Activated CD8-positive, alpha-beta memory T cell treated with anti-CD3 and anti-CD28 coated beads for 48 hours (primary cell): ENCODE results near the gene PNKD.

Experiments used
- DNase-seq, 3 experiments: peaks; one replicate each; pipeline ENCODE4 v3.0.0-alpha.2; 2020; ENCODE audit warnings: low read depth in 2 of 3, low spot score in 2 of 3

Gene PNKD

DNA sequence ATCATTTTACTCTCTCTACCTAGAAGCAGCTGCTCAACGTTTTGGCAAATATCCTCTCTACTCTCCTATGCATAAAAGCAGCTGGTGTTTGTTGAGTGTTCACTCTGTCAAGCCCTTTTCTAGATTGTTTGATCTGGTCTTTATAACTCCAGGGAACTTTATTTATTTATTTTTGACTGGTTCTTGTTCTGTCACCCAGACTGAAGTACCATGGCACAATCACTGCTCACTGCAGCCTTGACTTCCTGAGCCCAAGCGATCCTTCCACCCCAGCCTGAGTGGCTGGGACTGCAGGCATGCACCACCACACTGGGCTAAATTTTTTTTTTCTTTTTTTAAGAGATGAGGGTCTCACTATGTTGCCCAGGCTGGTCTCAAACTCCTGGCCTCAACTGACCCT lies 99.0 kb downstream of the PNKD start:
- no peak for DNase-seq

- DNase-seq = no peak
Observed at GRCh38 chr2:218370410-218371063, 100.2 kb downstream of the PNKD start.

DNA sequence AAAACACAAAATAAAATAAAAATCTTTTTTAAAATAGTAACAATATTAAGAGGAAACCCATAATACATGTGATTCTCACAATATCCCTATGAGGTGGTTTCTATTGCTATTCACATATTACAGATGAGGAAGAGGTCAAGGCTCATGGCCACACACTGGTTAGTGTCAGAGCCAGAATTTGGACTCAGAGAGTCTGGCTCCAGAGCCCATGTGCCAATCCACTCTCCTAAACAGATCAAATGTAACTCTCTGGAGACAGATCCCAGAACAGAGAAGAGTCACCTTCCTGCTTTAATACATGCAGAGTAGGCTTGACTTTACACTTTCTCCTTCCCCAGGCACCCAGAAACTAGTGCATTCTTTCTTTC lies 101.6 kb downstream of the PNKD start:
- DNase-seq = no peak

GRCh38 chr2:218374795-218375194 lies 104.5 kb downstream of the PNKD start:
- DNase-seq = no peak

DNA sequence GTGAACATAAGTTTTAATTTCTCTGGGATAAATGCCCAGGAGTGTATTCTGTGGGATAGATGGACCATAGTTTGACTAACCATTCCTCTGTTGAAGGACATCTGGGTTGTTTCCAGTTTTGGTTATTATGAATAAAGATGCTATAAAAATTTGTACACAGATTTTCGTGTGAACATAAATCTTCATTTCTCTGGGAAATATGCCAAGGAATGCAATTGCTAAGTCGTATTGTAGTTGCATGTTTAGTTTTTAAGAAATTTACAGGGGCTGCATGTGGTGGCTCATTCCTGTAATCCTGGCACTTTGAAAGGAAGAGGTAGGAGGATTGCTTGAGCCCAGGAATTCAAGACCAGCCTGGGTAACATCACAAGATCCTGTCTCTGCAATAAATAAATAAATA lies 104.9 kb downstream of the PNKD start:
- DNase-seq = no peak

- no peak for DNase-seq
Observed at GRCh38 chr2:218378053-218378452, 107.7 kb downstream of the PNKD start.

GRCh38 chr2:218381916-218382366 lies 111.6 kb downstream of the PNKD start, which contains the start of gene SLC11A1:
SLC11A1 (plus strand) TSS chr2:218382273; CDS start chr2:218382369, 96 bp downstream.
- no peak for DNase-seq

GRCh38 chr2:218382785-218383184 lies 112.5 kb downstream of the PNKD start:
- no peak for DNase-seq

DNA sequence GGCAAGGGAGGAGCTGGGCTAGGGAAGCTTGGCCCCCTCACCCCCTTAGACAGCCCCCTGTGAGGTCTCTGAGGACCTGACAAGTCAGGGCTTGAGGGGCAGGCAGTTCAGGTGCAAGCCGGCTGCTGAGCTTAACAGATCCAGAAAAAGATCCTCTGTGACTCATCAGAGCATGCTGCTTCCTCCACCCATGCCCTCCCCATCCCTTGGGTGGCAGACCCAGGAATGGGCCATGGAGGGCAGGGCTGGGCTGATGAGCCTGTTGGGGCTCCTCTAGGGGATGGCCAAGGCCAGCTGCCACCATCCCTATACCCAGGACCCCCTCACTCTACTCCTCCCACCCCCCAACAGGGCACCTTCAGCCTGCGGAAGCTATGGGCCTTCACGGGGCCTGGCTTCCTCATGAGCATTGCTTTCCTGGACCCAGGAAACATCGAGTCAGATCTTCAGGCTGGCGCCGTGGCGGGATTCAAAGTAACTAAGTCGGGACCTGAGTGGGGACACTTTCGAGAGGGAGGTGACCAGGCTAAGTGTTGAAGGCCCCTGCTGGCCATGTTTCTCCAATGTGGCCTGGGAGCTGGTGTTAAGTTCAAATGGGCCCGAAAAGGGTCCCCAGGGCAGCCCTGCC lies 113.7 kb downstream of the PNKD start:
- no peak for DNase-seq

DNA sequence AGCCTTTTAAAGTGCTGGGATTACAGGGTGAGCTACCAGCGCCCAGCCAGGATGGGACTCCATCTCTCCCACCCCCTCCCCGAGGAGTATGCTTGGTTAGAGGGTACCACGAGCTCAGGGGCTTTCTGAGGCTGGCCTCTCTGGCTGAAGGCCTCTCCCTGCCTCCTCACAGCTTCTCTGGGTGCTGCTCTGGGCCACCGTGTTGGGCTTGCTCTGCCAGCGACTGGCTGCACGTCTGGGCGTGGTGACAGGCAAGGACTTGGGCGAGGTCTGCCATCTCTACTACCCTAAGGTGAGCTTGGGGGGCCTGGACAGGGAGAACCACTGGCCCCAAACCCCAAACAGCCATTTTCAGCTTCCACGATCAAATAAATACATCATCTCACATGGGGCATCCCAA lies 114.7 kb downstream of the PNKD start:
- DNase-seq = no peak

DNA sequence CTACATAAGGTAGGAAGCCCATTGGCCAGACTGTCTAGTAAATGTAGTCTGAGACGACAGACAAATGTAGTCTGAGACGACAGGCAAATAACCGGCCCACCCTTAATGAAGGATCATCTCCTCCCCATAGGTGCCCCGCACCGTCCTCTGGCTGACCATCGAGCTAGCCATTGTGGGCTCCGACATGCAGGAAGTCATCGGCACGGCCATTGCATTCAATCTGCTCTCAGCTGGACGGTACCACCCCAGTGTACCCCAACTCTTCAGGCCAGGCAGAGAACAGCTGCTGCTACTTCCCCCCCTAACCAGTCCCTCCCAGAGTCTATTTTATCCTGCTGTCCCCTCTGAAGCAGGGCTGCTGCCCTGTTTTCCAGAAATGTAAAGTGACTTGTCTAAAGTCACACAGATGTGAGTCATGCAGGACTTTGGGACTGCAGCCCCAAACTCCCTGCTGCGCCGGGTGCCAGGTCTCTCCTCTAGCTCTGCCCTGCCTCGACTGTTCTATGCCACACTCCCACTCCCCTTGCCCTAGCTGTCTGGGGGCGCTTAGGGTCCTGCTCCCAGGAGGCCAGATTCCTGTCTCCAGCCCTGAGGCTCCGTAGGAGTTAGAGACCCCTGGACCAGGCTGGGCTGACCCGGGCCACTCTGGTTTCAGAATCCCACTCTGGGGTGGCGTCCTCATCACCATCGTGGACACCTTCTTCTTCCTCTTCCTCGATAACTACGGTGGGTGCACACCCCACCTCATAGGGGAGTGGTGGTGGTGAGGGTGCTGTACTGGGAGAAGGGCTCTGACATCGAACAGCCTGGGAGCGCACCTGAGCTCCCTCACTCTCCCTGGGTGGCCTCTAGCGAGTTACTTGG lies 116.4 kb downstream of the PNKD start:
- no peak for DNase-seq

- DNase-seq = no peak
Observed at GRCh38 chr2:218387369-218388194, 117.3 kb downstream of the PNKD start.

DNA sequence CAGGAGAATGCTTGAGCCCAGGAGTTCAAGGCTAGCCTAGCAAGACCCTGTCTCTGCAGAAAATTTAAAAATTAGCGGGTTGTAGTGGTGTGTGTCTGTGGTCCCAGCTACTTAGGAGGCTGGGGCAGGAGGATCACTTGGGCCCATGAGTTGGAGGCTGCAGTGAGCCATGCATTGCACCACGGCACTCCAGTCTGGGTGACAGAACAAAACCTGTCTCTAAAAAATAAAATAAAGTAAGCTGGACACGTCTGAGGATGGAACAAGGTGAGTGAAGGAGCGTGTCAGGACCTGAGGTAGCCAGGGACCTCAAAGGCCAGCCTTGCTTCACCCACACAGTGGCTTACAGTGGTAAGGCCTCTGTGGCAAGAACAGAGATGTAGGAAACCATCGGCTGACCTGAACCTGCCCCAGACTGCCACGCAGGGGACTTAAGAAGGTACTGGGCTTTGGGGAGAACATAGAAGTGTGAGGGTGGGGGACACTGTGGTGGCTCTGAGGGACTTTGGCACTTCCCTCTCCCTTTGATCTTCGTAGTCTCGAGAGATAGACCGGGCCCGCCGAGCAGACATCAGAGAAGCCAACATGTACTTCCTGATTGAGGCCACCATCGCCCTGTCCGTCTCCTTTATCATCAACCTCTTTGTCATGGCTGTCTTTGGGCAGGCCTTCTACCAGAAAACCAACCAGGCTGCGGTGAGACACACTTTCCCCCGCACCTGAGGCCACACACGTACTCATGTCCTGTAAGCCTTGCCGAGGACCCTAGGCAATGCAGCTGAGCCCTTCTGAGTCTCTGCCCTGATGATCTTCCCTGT lies 119.2 kb downstream of the PNKD start:
- DNase-seq = no peak

- DNase-seq = no peak
Observed at GRCh38 chr2:218391202-218391601, 120.9 kb downstream of the PNKD start.

DNA sequence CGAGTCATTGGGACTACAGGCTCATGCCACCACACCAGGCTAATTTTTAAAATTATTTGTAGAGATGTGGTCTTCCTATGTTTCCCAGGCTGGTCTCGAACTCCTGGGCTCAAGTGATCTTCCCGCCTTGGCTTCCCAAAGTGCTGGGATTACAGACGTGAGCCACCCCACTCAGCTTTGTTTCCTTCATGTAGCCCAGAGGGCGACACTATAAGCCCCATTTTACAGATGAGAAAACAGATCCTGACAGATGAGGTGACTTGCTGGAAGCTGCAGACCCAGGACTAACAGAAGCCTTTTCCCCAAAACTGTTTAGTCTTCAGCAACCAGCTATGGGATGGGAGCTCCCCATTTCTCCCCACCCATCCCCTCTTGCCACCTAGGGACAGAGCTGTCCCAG lies 122.1 kb downstream of the PNKD start:
- DNase-seq = no peak

DNA sequence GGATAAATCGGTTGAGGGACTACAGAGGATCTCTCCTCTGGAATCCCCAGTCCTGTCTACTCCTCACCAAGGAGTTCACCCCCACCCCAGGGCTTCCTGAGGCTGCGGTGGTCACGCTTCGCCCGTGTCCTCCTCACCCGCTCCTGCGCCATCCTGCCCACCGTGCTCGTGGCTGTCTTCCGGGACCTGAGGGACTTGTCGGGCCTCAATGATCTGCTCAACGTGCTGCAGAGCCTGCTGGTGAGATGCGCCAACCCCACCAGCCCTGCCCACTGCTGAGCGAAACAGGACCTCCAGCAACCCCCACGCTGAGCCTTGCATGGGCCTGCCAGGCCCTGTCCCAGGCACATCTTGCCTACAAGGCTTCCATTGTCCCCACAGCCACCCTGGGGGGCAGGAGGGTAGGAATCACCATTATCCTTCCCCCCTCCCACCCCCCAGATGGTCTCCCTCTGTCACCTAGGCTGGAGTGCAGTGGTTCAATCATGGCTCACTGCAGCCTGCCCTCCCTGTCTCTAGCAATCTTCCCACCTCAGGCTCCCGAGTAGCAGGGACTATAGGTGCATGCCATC lies 122.7 kb downstream of the PNKD start:
- DNase-seq = no peak

GRCh38 chr2:218393750-218394290 lies 123.5 kb downstream of the PNKD start:
- DNase-seq = no peak

DNA sequence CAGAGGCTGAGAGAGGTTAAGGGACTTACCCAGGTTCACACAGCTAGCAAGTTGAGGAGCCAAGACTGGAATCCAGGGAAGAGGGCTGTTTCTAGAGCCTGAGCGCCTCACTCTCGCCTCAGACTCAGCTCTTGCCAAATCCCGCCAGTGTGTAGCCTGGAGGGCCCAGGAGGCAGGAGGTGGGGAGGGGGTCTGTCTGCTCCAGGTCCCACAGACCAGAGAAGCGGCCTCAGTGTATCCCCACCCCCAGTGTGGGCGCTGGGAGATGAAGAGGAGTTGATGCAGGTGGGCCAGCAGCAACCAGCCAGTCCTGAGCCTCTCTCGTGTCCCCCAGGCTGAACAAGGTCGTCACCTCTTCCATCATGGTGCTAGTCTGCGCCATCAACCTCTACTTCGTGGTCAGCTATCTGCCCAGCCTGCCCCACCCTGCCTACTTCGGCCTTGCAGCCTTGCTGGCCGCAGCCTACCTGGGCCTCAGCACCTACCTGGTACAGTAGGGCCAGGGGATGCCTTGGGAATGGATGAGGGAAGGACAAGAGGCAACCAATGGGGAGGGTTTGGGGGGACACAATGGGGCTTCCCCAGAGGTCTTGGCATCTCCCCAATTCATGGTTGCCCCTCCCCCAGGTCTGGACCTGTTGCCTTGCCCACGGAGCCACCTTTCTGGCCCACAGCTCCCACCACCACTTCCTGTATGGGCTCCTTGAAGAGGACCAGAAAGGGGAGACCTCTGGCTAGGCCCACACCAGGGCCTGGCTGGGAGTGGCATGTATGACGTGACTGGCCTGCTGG lies 124.2 kb downstream of the PNKD start:
- DNase-seq = no peak

DNA sequence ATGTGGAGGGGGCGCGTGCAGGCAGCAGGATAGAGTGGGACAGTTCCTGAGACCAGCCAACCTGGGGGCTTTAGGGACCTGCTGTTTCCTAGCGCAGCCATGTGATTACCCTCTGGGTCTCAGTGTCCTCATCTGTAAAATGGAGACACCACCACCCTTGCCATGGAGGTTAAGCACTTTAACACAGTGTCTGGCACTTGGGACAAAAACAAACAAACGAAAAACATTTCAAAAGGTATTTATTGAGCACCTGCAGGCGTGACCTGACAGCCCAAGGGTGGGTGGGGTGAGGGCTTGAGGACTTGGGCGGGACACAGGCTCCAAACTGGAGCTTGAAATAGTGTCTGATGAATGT lies 124.7 kb downstream of the PNKD start:
- no peak for DNase-seq
